HEK293 (cell line): ENCODE results near the gene CDCP1.

Source experiments
- CTCF ChIA-PET: fragments of 350-600 bp; formaldehyde crosslinking; extraction: SDS; loops from one replicate; lab custom pipeline; 2021; ENCODE audit warnings: antibody characterized with exemption; lab: Yijun Ruan, JAX
- POLR2A ChIA-PET: fragments of 300-600 bp; formaldehyde crosslinking; extraction: SDS; loops from one replicate; lab custom pipeline; 2020; ENCODE audit warnings: antibody characterized with exemption, inconsistent platforms; lab: Yijun Ruan, JAX
- H3K27ac ChIP-seq: fragments of 200-500 bp; sonication (Bioruptor generic); 2 replicates; pipeline ENCODE4 v1.5.1; 2014; ENCODE audit warnings: low read depth, low read length, control low read depth, inconsistent platforms; ENCODE audit errors: extremely low read depth
- H3K36me3 ChIP-seq, 2 experiments: fragments of 200-500 bp in 1 of 2; sonication (Bioruptor generic) in 1 of 2; 1 replicate in 1 of 2; 2 replicates in 1 of 2; pipeline ENCODE4 v1.5.1; 2014 to 2017; ENCODE audit warnings: inconsistent platforms in 2 of 2, low read length in 2 of 2; ENCODE audit not compliant: control insufficient read depth in 2 of 2, insufficient read depth in 1 of 2
- H3K4me1 ChIP-seq: fragments of 200-500 bp; sonication (Bioruptor generic); 2 replicates; pipeline ENCODE4 v1.5.1; 2014; ENCODE audit warnings: mild to moderate bottlenecking, low read length, inconsistent platforms; ENCODE audit not compliant: control insufficient read depth, insufficient read depth
- H3K4me3 ChIP-seq: 2 replicates; pipeline ENCODE4 v1.5.1; 2011; ENCODE audit warnings: low read depth, mild to moderate bottlenecking, control low read depth, low read length, moderate library complexity
- H3K9me3 ChIP-seq: fragments of 200-500 bp; sonication (Bioruptor generic); 2 replicates; pipeline ENCODE4 v1.5.1; 2014; ENCODE audit warnings: low read depth, low read length, inconsistent platforms; ENCODE audit not compliant: control insufficient read depth, insufficient read depth
- BCL11A ChIP-seq: fragments of 450-650 bp; formaldehyde crosslinking; IDR thresholded peaks from 2 replicates; pipeline ENCODE4 v1.5.1; 2016; ENCODE audit warnings: low read depth, missing biosample characterization, missing genetic modification characterization
- BCL6B ChIP-seq: fragments of 450-650 bp; formaldehyde crosslinking; IDR thresholded peaks from 2 replicates; pipeline ENCODE4 v1.5.1; 2017; ENCODE audit warnings: missing biosample characterization, missing genetic modification characterization
- ELK4 ChIP-seq: IDR thresholded peaks from 2 replicates; pipeline ENCODE4 v1.6.1; 2011; ENCODE audit warnings: mild to moderate bottlenecking, low read depth, low read length, borderline replicate concordance
- MYNN ChIP-seq: fragments of 450-650 bp; formaldehyde crosslinking; IDR thresholded peaks from 2 replicates; pipeline ENCODE4 v1.5.1; 2016; ENCODE audit warnings: missing biosample characterization, missing genetic modification characterization, borderline replicate concordance
- TRIM28 ChIP-seq: IDR thresholded peaks from 2 replicates; pipeline ENCODE4 v1.6.1; 2011; ENCODE audit warnings: low read length, control low read depth, borderline replicate concordance
- YY1 ChIP-seq: fragments of 450-650 bp; formaldehyde crosslinking; IDR thresholded peaks from 2 replicates; pipeline ENCODE4 v1.5.1; 2018; ENCODE audit warnings: missing biosample characterization, missing genetic modification characterization
- ZFP37 ChIP-seq: fragments of 450-650 bp; formaldehyde crosslinking; IDR thresholded peaks from 2 replicates; pipeline ENCODE4 v1.5.1; 2016; ENCODE audit warnings: missing biosample characterization, missing genetic modification characterization
- ZNF114 ChIP-seq: fragments of 450-650 bp; formaldehyde crosslinking; IDR thresholded peaks from 2 replicates; pipeline ENCODE4 v1.5.0; 2017; ENCODE audit warnings: missing biosample characterization, missing genetic modification characterization
- ZNF121 ChIP-seq: fragments of 450-650 bp; formaldehyde crosslinking; IDR thresholded peaks from 2 replicates; pipeline ENCODE4 v1.5.1; 2016; ENCODE audit warnings: missing biosample characterization, missing genetic modification characterization
- ZNF132 ChIP-seq: fragments of 450-650 bp; formaldehyde crosslinking; IDR thresholded peaks from 2 replicates; pipeline ENCODE4 v1.5.1; 2017; ENCODE audit warnings: missing biosample characterization, missing genetic modification characterization, borderline replicate concordance
- ZNF146 ChIP-seq: fragments of 450-650 bp; formaldehyde crosslinking; IDR thresholded peaks from 2 replicates; pipeline ENCODE4 v1.5.1; 2016; ENCODE audit warnings: missing biosample characterization, missing genetic modification characterization
- ZNF155 ChIP-seq: fragments of 450-650 bp; formaldehyde crosslinking; IDR thresholded peaks from 2 replicates; pipeline ENCODE4 v1.5.1; 2016; ENCODE audit warnings: missing biosample characterization, missing genetic modification characterization
- ZNF214 ChIP-seq: fragments of 450-650 bp; formaldehyde crosslinking; IDR thresholded peaks from 2 replicates; pipeline ENCODE4 v1.5.1; 2017; ENCODE audit warnings: missing biosample characterization, mild to moderate bottlenecking, missing genetic modification characterization, borderline replicate concordance
- ZNF24 ChIP-seq: fragments of 450-650 bp; formaldehyde crosslinking; IDR thresholded peaks from 2 replicates; pipeline ENCODE4 v1.5.1; 2016; ENCODE audit warnings: missing biosample characterization, missing genetic modification characterization
- ZNF266 ChIP-seq: fragments of 450-650 bp; formaldehyde crosslinking; IDR thresholded peaks from 2 replicates; pipeline ENCODE4 v1.5.1; 2016; ENCODE audit warnings: missing biosample characterization, missing genetic modification characterization, low read depth
- ZNF366 ChIP-seq: fragments of 450-650 bp; formaldehyde crosslinking; conservative IDR thresholded peaks from 2 replicates; pipeline ENCODE4 v1.5.1; 2016; ENCODE audit warnings: missing biosample characterization, missing genetic modification characterization
- ZNF394 ChIP-seq: fragments of 450-650 bp; formaldehyde crosslinking; IDR thresholded peaks from 2 replicates; pipeline ENCODE4 v1.5.1; 2016; ENCODE audit warnings: missing biosample characterization, missing genetic modification characterization, mild to moderate bottlenecking, moderate library complexity, borderline replicate concordance
- ZNF416 ChIP-seq: fragments of 450-650 bp; formaldehyde crosslinking; IDR thresholded peaks from 2 replicates; pipeline ENCODE4 v1.5.1; 2016; ENCODE audit warnings: missing biosample characterization, missing genetic modification characterization
- ZNF423 ChIP-seq: fragments of 450-650 bp; formaldehyde crosslinking; IDR thresholded peaks from 2 replicates; pipeline ENCODE4 v1.5.1; 2016; ENCODE audit warnings: missing biosample characterization, missing genetic modification characterization
- ZNF426 ChIP-seq: fragments of 450-650 bp; formaldehyde crosslinking; IDR thresholded peaks from 2 replicates; pipeline ENCODE4 v1.5.1; 2017; ENCODE audit warnings: missing biosample characterization, missing genetic modification characterization, mild to moderate bottlenecking, inconsistent platforms, moderate library complexity
- ZNF473 ChIP-seq: fragments of 450-650 bp; formaldehyde crosslinking; IDR thresholded peaks from 2 replicates; pipeline ENCODE4 v1.5.1; 2017; ENCODE audit warnings: missing biosample characterization, missing genetic modification characterization
- ZNF529 ChIP-seq: fragments of 450-650 bp; formaldehyde crosslinking; IDR thresholded peaks from 2 replicates; pipeline ENCODE4 v1.5.1; 2017; ENCODE audit warnings: missing genetic modification characterization, missing biosample characterization; ENCODE audit not compliant: insufficient replicate concordance
- ZNF549 ChIP-seq: fragments of 450-650 bp; IDR thresholded peaks from 2 replicates; pipeline ENCODE4 v1.5.1; 2018; ENCODE audit warnings: missing biosample characterization, missing genetic modification characterization, mild to moderate bottlenecking, inconsistent platforms, moderate library complexity
- ZNF558 ChIP-seq: fragments of 450-650 bp; formaldehyde crosslinking; IDR thresholded peaks from 2 replicates; pipeline ENCODE4 v1.5.1; 2016; ENCODE audit warnings: missing biosample characterization, missing genetic modification characterization
- ZNF596 ChIP-seq: fragments of 450-650 bp; IDR thresholded peaks from 2 replicates; pipeline ENCODE4 v1.5.0; 2018; ENCODE audit warnings: missing biosample characterization, mild to moderate bottlenecking, missing genetic modification characterization, moderate library complexity
- ZNF610 ChIP-seq: fragments of 450-650 bp; formaldehyde crosslinking; IDR thresholded peaks from 2 replicates; pipeline ENCODE4 v1.5.1; 2016; ENCODE audit warnings: missing biosample characterization, missing genetic modification characterization, borderline replicate concordance
- ZNF747 ChIP-seq: fragments of 450-650 bp; formaldehyde crosslinking; IDR thresholded peaks from 2 replicates; pipeline ENCODE4 v1.5.1; 2016; ENCODE audit warnings: missing biosample characterization, missing genetic modification characterization
- ZNF785 ChIP-seq: fragments of 450-650 bp; formaldehyde crosslinking; IDR thresholded peaks from 2 replicates; pipeline ENCODE4 v1.5.1; 2016; ENCODE audit warnings: missing biosample characterization, missing genetic modification characterization
- TF ChIP-seq, protein P1 (sequence below): fragments of 450-650 bp; formaldehyde crosslinking; IDR thresholded peaks from 2 replicates; pipeline ENCODE4 v1.5.1; 2016; ENCODE audit warnings: missing biosample characterization, missing genetic modification characterization, borderline replicate concordance
- TF ChIP-seq, protein P2 (sequence below): fragments of 450-650 bp; formaldehyde crosslinking; IDR thresholded peaks from 2 replicates; pipeline ENCODE4 v1.5.1; 2016; ENCODE audit warnings: missing biosample characterization, missing genetic modification characterization

CDCP1 gene

GRCh38 chr3:45080824-45081223 is 65.4 kb downstream of the CDCP1 start (continued):
- TF ChIP-seq ZNF529 (tag by site-specific recombination) (no peak), ZNF155 (tag by site-specific recombination) (no peak), MYNN (tag by site-specific recombination) (no peak), ZNF549 (tag by site-specific recombination) (no peak), BCL6B (tag by site-specific recombination) (no peak), YY1 (tag by site-specific recombination) (no peak)

DNA sequence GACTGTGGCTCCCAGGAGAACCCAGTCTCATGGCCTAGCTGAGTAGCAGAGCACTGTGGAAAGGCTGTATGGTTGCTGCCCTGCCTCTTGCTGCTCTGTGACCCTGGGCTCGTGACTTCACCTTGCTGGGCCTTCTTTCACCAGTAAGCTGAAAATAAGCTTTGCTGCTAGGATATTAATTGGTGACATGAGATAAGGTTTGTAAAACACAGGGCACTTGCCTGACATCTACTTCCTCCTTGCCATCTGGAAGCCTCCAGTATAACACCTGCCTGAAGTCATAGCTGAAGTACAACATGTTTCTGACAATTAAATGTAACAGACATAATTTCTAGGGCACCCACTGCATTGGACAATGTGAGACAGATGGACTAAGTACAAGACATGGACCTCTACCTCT is 66.5 kb downstream of the CDCP1 start:
- POLR2A ChIA-PET = no interaction called here
- H3K4me1 ChIP-seq = no peaks in the 10 kb centered on the region
- no peak overlapping the region for H3K4me3 ChIP-seq
- H3K9me3 ChIP-seq = no peaks in the 10 kb centered on the region
- no peaks in the 10 kb centered on the region for H3K36me3 ChIP-seq
- no peak overlapping the region for H3K27ac ChIP-seq
- TF ChIP-seq ZNF416 = no peak
- no peak for TF ChIP-seq BCL11A
- TF ChIP-seq ZNF24 = no peak
- TF ChIP-seq ZNF785 = no peak
- TF ChIP-seq ZNF426 (tag by site-specific recombination) = no peak
- no peak for TF ChIP-seq TRIM28
- no peak for TF ChIP-seq ZNF423 (tag by site-specific recombination)
- TF ChIP-seq ZNF747 = no peak
- no peak for TF ChIP-seq ZNF146
- TF ChIP-seq ZNF473 (tag by site-specific recombination) = no peak
- TF ChIP-seq ZNF610 (tag by site-specific recombination) = no peak
- no peak for TF ChIP-seq MYNN (tag by site-specific recombination)
- TF ChIP-seq ZNF121 (tag by site-specific recombination) = no peak
- no peak for TF ChIP-seq ZNF214 (tag by site-specific recombination)
- no peak for TF ChIP-seq ZNF266 (tag by site-specific recombination)
- TF ChIP-seq ZNF366 = no peak
- no peak for TF ChIP-seq ZFP37
- TF ChIP-seq, protein P1, sequence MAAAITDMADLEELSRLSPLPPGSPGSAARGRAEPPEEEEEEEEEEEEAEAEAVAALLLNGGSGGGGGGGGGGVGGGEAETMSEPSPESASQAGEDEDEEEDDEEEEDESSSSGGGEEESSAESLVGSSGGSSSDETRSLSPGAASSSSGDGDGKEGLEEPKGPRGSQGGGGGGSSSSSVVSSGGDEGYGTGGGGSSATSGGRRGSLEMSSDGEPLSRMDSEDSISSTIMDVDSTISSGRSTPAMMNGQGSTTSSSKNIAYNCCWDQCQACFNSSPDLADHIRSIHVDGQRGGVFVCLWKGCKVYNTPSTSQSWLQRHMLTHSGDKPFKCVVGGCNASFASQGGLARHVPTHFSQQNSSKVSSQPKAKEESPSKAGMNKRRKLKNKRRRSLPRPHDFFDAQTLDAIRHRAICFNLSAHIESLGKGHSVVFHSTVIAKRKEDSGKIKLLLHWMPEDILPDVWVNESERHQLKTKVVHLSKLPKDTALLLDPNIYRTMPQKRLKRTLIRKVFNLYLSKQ (tag by site-specific recombination) = no peak
- TF ChIP-seq ZNF596 (tag by site-specific recombination) = no peak
- CTCF ChIA-PET = interaction anchor here (1.0 kb wide), 1 partner anchor 12 kb away, joined by 4 read pairs; no protein-coding TSS in a partner anchor

- TF ChIP-seq ZNF114 (tag by site-specific recombination) (no peak), ELK4 (no peak), ZNF132 (tag by site-specific recombination) (no peak), ZNF394 (no peak), ZNF596 (tag by site-specific recombination) (no peak), ZNF558 (tag by site-specific recombination) (no peak)
- TF ChIP-seq, protein P2, sequence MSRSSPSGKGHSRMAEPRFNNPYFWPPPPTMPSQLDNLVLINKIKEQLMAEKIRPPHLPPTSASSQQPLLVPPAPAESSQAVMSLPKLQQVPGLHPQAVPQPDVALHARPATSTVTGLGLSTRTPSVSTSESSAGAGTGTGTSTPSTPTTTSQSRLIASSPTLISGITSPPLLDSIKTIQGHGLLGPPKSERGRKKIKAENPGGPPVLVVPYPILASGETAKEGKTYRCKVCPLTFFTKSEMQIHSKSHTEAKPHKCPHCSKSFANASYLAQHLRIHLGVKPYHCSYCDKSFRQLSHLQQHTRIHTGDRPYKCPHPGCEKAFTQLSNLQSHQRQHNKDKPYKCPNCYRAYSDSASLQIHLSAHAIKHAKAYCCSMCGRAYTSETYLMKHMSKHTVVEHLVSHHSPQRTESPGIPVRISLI = no peak
- TF ChIP-seq, all 188 proteins: peak for 0
- Histone ChIP-seq H3K36me3 (no peaks in the 10 kb centered on the region), H3K4me3 (no peak overlapping the region), H3K4me1 (no peaks in the 10 kb centered on the region), H3K27ac (no peak overlapping the region), H3K9me3 (no peaks in the 10 kb centered on the region)
- ChIA-PET CTCF (interaction anchor here (0.8 kb wide), 1 partner anchor 143 kb away, joined by 4 read pairs; no protein-coding TSS in a partner anchor), POLR2A (no interaction called here)
Measured at GRCh38 chr3:45078910-45079522, 67.2 kb downstream of the CDCP1 start.
